HepG2 (cell line): ENCODE data around the gene POLR3GL. TPM values are rescaled to one million over a fixed set of nuclear protein-coding genes. Genes with fewer than 3 reads are reported as not detected.

Experiments
- ARNT2 ChIP-seq: sonication (generic); formaldehyde crosslinking; IDR thresholded peaks from 2 replicates; pipeline ENCODE4 v1.8.0; 2022; ENCODE audit warnings: mild to moderate bottlenecking, low read depth, missing genetic modification reagents, moderate library complexity
- CHCHD3 ChIP-seq: sonication (generic); formaldehyde crosslinking; IDR thresholded peaks from 2 replicates; pipeline ENCODE4 v1.8.0; 2022; ENCODE audit warnings: mild to moderate bottlenecking, missing genetic modification reagents, moderate library complexity
- FOXP1 ChIP-seq, 2 experiments: fragments of 450-650 bp in 1 of 2; IDR thresholded peaks; 2 replicates each; pipeline ENCODE4 v1.6.1; 2017 to 2018; ENCODE audit warnings: antibody characterized with exemption in 1 of 2
- GLI4 ChIP-seq: sonication (generic); formaldehyde crosslinking; IDR thresholded peaks from 2 replicates; pipeline ENCODE4 v1.5.1; 2020; ENCODE audit warnings: missing genetic modification reagents, mild to moderate bottlenecking, moderate library complexity, borderline replicate concordance
- NFE2 ChIP-seq: sonication (generic); formaldehyde crosslinking; IDR thresholded peaks from 2 replicates; pipeline ENCODE4 v1.4.0; 2020; ENCODE audit warnings: missing genetic modification reagents
- PPARG ChIP-seq: conservative IDR thresholded peaks from 2 replicates; pipeline ENCODE4 v1.6.1; 2016; ENCODE audit warnings: missing biosample characterization, missing genetic modification reagents
- REL ChIP-seq: sonication (generic); formaldehyde crosslinking; conservative IDR thresholded peaks from 2 replicates; pipeline ENCODE4 v1.8.0; 2022; ENCODE audit warnings: mild to moderate bottlenecking, missing genetic modification reagents, moderate library complexity
- RFXANK ChIP-seq: IDR thresholded peaks from 2 replicates; pipeline ENCODE4 v1.6.1; 2016
- RXRB ChIP-seq: IDR thresholded peaks from 2 replicates; pipeline ENCODE4 v1.6.1; 2016; ENCODE audit warnings: borderline replicate concordance, missing genetic modification reagents, missing compliant biosample characterization
- SMYD3 ChIP-seq: sonication (generic); formaldehyde crosslinking; IDR thresholded peaks from 2 replicates; pipeline ENCODE4 v1.8.1; 2023; ENCODE audit warnings: mild to moderate bottlenecking, missing genetic modification reagents
- TSC22D2 ChIP-seq: sonication (generic); formaldehyde crosslinking; IDR thresholded peaks from 2 replicates; pipeline ENCODE4 v1.5.1; 2020; ENCODE audit warnings: missing genetic modification reagents, mild to moderate bottlenecking, borderline replicate concordance
- ZBTB38 ChIP-seq: sonication (generic); formaldehyde crosslinking; IDR thresholded peaks from 2 replicates; pipeline ENCODE4 v1.5.1; 2020; ENCODE audit warnings: mild to moderate bottlenecking, missing genetic modification reagents
- ZMYM3 ChIP-seq: sonication (generic); formaldehyde crosslinking; IDR thresholded peaks from 2 replicates; pipeline ENCODE4 v1.5.1; 2020; ENCODE audit warnings: mild to moderate bottlenecking, missing genetic modification reagents
- ZNF260 ChIP-seq: sonication (generic); formaldehyde crosslinking; IDR thresholded peaks from 2 replicates; pipeline ENCODE4 v1.4.0; 2020; ENCODE audit warnings: missing genetic modification reagents, low read depth, mild to moderate bottlenecking, borderline replicate concordance
- ZNF570 ChIP-seq: sonication (generic); formaldehyde crosslinking; IDR thresholded peaks from 2 replicates; pipeline ENCODE4 v1.4.0; 2020; ENCODE audit warnings: mild to moderate bottlenecking, missing genetic modification reagents, borderline replicate concordance
- ZNF720 ChIP-seq: sonication (generic); formaldehyde crosslinking; IDR thresholded peaks from 2 replicates; pipeline ENCODE4 v1.4.0; 2020; ENCODE audit warnings: missing genetic modification reagents
- ZNF781 ChIP-seq: sonication (generic); formaldehyde crosslinking; IDR thresholded peaks from 2 replicates; pipeline ENCODE4 v1.5.1; 2020; ENCODE audit warnings: borderline replicate concordance, mild to moderate bottlenecking, missing genetic modification reagents; ENCODE audit errors: not compliant biosample characterization
- polyA plus RNA-seq, 8 experiments: library from polyadenylated mRNA; depleted of rRNA in 3 of 8; stranded (reverse) in 7 of 8; unstranded in 1 of 8; fragments of >200 nt; fragmentation: Illumina TruSeq in 4 of 8; extraction: Trizol in 4 of 8; gene quantifications; 2 replicates each; pipeline versions ENCODE4 v1.2.1 to v1.2.3, GENCODE V29; 2011 to 2016; ENCODE audit warnings: low read depth in 4 of 8, missing spikeins in 1 of 8, mixed read lengths in 1 of 8; ENCODE audit not compliant: insufficient read depth in 1 of 8
- total RNA-seq, 5 experiments: library from RNA; depleted of rRNA; stranded (reverse); fragments of >200 nt; fragmentation: Illumina TruSeq; extraction: Trizol; gene quantifications; 2 replicates each; pipeline ENCODE4 v1.2.3, GENCODE V29; 2016; ENCODE audit warnings: low read depth in 1 of 5
- TF ChIP-seq, protein P1 (sequence below): sonication (generic); formaldehyde crosslinking; IDR thresholded peaks from 2 replicates; pipeline ENCODE4 v1.4.0; 2020; ENCODE audit warnings: mild to moderate bottlenecking, missing genetic modification reagents
- TF ChIP-seq, protein P2 (sequence below): IDR thresholded peaks from 2 replicates; pipeline ENCODE4 v1.6.1; 2018; ENCODE audit warnings: missing genetic modification reagents
- TF ChIP-seq, protein P3 (sequence below): sonication (generic); formaldehyde crosslinking; IDR thresholded peaks from 2 replicates; pipeline ENCODE4 v1.4.0; 2020; ENCODE audit warnings: mild to moderate bottlenecking, missing genetic modification reagents
- TF ChIP-seq, protein P4 (sequence below): sonication (generic); formaldehyde crosslinking; IDR thresholded peaks from 2 replicates; pipeline ENCODE4 v1.4.0; 2020; ENCODE audit warnings: missing genetic modification reagents
- TF ChIP-seq, protein P5 (sequence below): sonication (generic); formaldehyde crosslinking; IDR thresholded peaks from 2 replicates; pipeline ENCODE4 v1.4.0; 2020; ENCODE audit warnings: mild to moderate bottlenecking, low read depth, missing genetic modification reagents
- TF ChIP-seq, protein P6 (sequence below): sonication (generic); formaldehyde crosslinking; IDR thresholded peaks from 2 replicates; pipeline ENCODE4 v1.4.0; 2020; ENCODE audit warnings: missing genetic modification reagents

The POLR3GL gene
- total and polyA plus RNA-seq, 2 of the 13 experiments (the other 11 are each of a cell fraction or from before 2014, with no cell fraction given): 11.5 to 12.4 TPM

DNA sequence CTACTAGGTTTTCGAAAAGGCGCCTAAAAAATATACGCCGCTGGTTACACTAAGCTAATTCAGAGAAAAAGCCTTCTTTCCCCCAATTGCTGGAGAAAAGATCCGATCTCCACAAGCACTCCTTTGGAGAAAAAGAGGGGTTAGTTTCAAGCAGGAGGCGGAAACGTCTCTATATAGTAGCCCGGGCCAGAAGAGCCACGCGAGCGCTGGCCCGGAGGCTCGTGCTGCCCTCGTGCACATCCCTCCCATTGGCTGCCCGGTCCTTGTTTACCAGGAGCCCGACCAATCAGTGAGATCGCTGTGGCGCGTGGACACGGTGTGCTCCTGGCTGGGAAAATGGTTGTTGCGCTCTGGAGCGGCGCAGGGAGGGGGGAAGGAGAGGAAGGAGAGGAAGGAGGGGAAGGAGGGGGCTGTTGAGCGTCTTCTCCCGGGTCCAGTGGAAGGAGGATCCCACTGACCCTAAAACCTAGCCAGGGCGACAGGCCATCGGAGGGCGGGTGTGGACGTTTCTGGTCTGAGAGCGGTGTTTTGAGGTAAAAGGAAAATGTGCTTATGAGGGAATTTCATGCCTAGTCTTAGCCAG, 32.0 kb downstream of the POLR3GL start, which contains the start of gene TXNIP (continued):
- TF ChIP-seq REL (CRISPR knock-in tag) (0 out of 2 replicates have a peak, but pooled peaks have one; percentile 44), ZNF260 (CRISPR knock-in tag) (no peak), ZNF720 (CRISPR knock-in tag) (no peak), PPARG (peak; percentile 69; the same call in 1 of the 2 replicates), ZNF781 (peak; percentile 86), GLI4 (CRISPR knock-in tag) (peak; percentile 76; the same call in 1 of the 2 replicates), CHCHD3 (CRISPR knock-in tag) (no peak), RFXANK (CRISPR knock-in tag) (peak; percentile 88), FOXP1 (IDR thresholded peaks at IDR 0.05) (peak; percentile 86), FOXP1 (CRISPR knock-in tag; IDR thresholded peaks at IDR 0.05) (peak; percentile 86), NFE2 (CRISPR knock-in tag) (no peak), TSC22D2 (no peak), ARNT2 (CRISPR knock-in tag) (peak; percentile 53; the same call in 1 of the 2 replicates), RXRB (CRISPR knock-in tag) (peak; percentile 89), SMYD3 (CRISPR knock-in tag) (peak; percentile 97), ZMYM3 (CRISPR knock-in tag) (peak; percentile 80), ZNF570 (CRISPR knock-in tag) (0 out of 2 replicates have a peak, but pooled peaks have one; percentile 50), ZBTB38 (CRISPR knock-in tag) (peak; percentile 55)
- TF ChIP-seq, protein P1, sequence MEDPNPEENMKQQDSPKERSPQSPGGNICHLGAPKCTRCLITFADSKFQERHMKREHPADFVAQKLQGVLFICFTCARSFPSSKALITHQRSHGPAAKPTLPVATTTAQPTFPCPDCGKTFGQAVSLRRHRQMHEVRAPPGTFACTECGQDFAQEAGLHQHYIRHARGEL (CRISPR knock-in tag): no peak
- TF ChIP-seq, protein P2, sequence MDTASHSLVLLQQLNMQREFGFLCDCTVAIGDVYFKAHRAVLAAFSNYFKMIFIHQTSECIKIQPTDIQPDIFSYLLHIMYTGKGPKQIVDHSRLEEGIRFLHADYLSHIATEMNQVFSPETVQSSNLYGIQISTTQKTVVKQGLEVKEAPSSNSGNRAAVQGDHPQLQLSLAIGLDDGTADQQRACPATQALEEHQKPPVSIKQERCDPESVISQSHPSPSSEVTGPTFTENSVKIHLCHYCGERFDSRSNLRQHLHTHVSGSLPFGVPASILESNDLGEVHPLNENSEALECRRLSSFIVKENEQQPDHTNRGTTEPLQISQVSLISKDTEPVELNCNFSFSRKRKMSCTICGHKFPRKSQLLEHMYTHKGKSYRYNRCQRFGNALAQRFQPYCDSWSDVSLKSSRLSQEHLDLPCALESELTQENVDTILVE (CRISPR knock-in tag): peak; percentile 80
- TF ChIP-seq, protein P3, sequence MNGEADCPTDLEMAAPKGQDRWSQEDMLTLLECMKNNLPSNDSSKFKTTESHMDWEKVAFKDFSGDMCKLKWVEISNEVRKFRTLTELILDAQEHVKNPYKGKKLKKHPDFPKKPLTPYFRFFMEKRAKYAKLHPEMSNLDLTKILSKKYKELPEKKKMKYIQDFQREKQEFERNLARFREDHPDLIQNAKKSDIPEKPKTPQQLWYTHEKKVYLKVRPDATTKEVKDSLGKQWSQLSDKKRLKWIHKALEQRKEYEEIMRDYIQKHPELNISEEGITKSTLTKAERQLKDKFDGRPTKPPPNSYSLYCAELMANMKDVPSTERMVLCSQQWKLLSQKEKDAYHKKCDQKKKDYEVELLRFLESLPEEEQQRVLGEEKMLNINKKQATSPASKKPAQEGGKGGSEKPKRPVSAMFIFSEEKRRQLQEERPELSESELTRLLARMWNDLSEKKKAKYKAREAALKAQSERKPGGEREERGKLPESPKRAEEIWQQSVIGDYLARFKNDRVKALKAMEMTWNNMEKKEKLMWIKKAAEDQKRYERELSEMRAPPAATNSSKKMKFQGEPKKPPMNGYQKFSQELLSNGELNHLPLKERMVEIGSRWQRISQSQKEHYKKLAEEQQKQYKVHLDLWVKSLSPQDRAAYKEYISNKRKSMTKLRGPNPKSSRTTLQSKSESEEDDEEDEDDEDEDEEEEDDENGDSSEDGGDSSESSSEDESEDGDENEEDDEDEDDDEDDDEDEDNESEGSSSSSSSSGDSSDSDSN: peak; percentile 20; the same call in 1 of the 2 replicates
- TF ChIP-seq, protein P4, sequence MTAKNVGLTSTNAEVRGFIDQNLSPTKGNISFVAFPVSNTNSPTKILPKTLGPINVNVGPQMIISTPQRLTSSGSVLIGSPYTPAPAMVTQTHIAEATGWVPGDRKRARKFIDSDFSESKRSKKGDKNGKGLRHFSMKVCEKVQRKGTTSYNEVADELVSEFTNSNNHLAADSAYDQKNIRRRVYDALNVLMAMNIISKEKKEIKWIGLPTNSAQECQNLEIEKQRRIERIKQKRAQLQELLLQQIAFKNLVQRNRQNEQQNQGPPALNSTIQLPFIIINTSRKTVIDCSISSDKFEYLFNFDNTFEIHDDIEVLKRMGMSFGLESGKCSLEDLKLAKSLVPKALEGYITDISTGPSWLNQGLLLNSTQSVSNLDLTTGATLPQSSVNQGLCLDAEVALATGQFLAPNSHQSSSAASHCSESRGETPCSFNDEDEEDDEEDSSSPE (CRISPR knock-in tag): peak; percentile 62
- TF ChIP-seq, protein P5, sequence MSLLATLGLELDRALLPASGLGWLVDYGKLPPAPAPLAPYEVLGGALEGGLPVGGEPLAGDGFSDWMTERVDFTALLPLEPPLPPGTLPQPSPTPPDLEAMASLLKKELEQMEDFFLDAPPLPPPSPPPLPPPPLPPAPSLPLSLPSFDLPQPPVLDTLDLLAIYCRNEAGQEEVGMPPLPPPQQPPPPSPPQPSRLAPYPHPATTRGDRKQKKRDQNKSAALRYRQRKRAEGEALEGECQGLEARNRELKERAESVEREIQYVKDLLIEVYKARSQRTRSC (CRISPR knock-in tag): no peak
- TF ChIP-seq, protein P6, sequence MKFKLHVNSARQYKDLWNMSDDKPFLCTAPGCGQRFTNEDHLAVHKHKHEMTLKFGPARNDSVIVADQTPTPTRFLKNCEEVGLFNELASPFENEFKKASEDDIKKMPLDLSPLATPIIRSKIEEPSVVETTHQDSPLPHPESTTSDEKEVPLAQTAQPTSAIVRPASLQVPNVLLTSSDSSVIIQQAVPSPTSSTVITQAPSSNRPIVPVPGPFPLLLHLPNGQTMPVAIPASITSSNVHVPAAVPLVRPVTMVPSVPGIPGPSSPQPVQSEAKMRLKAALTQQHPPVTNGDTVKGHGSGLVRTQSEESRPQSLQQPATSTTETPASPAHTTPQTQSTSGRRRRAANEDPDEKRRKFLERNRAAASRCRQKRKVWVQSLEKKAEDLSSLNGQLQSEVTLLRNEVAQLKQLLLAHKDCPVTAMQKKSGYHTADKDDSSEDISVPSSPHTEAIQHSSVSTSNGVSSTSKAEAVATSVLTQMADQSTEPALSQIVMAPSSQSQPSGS (CRISPR knock-in tag): peak; percentile 78
